ENCODE data around the gene PRDM11. TPM values are rescaled to one million over a fixed set of nuclear protein-coding genes. Genes with fewer than 3 reads are reported as not detected.

Gene PRDM11
- total RNA-seq, 2 experiments from 2014 or later = 4.5 to 4.8 TPM

GRCh38 chr11:45154276-45154675 lies 7.8 kb downstream of the PRDM11 start:
- ChIA-PET CTCF (interaction anchor here (0.9 kb wide), 1 partner anchor 13 kb away, joined by 3 read pairs; no protein-coding TSS in a partner anchor), POLR2A (no interaction called here)

GRCh38 chr11:45155058-45155551 lies 8.7 kb downstream of the PRDM11 start:
- CTCF ChIA-PET = interaction anchor here (0.9 to 1.2 kb wide), 2 partner anchors 14 to 21 kb away, joined by 3 read pairs; no protein-coding TSS in a partner anchor
- POLR2A ChIA-PET = no interaction called here

- CTCF ChIA-PET = interaction anchor here (1.2 kb wide), 1 partner anchor 22 kb away, joined by 3 read pairs; no protein-coding TSS in a partner anchor
- POLR2A ChIA-PET = no interaction called here
These were observed 9.3 kb downstream of the PRDM11 start for GRCh38 chr11:45155627-45156180.

- ChIA-PET POLR2A (no interaction called here), CTCF (interaction anchor here (1.2 kb wide), 1 partner anchor 22 kb away, joined by 3 read pairs; no protein-coding TSS in a partner anchor)
These were observed 9.8 kb downstream of the PRDM11 start for GRCh38 chr11:45156201-45156600.

GRCh38 chr11:45156741-45157140 lies 10.3 kb downstream of the PRDM11 start:
- POLR2A ChIA-PET = no interaction called here
- CTCF ChIA-PET = no interaction called here

- CTCF ChIA-PET = no interaction called here
- POLR2A ChIA-PET = no interaction called here
These were observed 11.1 kb downstream of the PRDM11 start for GRCh38 chr11:45157247-45158209.

- CTCF ChIA-PET = no interaction called here
These were observed 11.8 kb downstream of the PRDM11 start for GRCh38 chr11:45158210-45158731.

GRCh38 chr11:45158891-45159605 lies 12.6 kb downstream of the PRDM11 start:
- ChIA-PET CTCF (no interaction called here), POLR2A (no interaction called here)

More at GRCh38 chr11:45158210-45158731, 11.8 kb downstream of the PRDM11 start:
- POLR2A ChIA-PET = no interaction called here

- ChIA-PET CTCF (no interaction called here), POLR2A (no interaction called here)
These were observed 13.4 kb downstream of the PRDM11 start for GRCh38 chr11:45159781-45160365.

- CTCF ChIA-PET = no interaction called here
- POLR2A ChIA-PET = no interaction called here
These were observed 15.0 kb downstream of the PRDM11 start for GRCh38 chr11:45161252-45162063.

- ChIA-PET POLR2A (no interaction called here), CTCF (no interaction called here)
These were observed 15.6 kb downstream of the PRDM11 start for GRCh38 chr11:45162064-45162375.

- ChIA-PET CTCF (no interaction called here), POLR2A (interaction anchor here (0.6 kb wide), 1 partner anchor 26 kb away, joined by 4 read pairs; no protein-coding TSS in a partner anchor)
These were observed 16.8 kb downstream of the PRDM11 start for GRCh38 chr11:45162916-45163879.

GRCh38 chr11:45163956-45164575 lies 17.6 kb downstream of the PRDM11 start:
- POLR2A ChIA-PET = no interaction called here

GRCh38 chr11:45165386-45165785 lies 18.9 kb downstream of the PRDM11 start:
- POLR2A ChIA-PET = no interaction called here
- CTCF ChIA-PET = no interaction called here

More at GRCh38 chr11:45163956-45164575, 17.6 kb downstream of the PRDM11 start:
- CTCF ChIA-PET = no interaction called here

- POLR2A ChIA-PET = no interaction called here
- CTCF ChIA-PET = no interaction called here
These were observed 19.6 kb downstream of the PRDM11 start for GRCh38 chr11:45165806-45166603.

GRCh38 chr11:45166604-45166897 lies 20.1 kb downstream of the PRDM11 start:
- ChIA-PET CTCF (no interaction called here), POLR2A (no interaction called here)

GRCh38 chr11:45167283-45167682 lies 20.8 kb downstream of the PRDM11 start:
- POLR2A ChIA-PET = no interaction called here
- CTCF ChIA-PET = interaction anchor here (0.7 kb wide), 1 partner anchor 244 kb away, joined by 3 read pairs; no protein-coding TSS in a partner anchor

All from activated CD8-positive, alpha-beta memory T cell treated with anti-CD3 and anti-CD28 coated beads for 36 hours (primary cell).